Fibroblast of skin of back (primary cell): Measurements from ENCODE around the gene INKA1.
"Not testable (repeated sequence)": the region's sequence is repeated elsewhere in the genome, so short reads cannot be mapped to it uniquely, and the experiment has no call there.

Experiments
- DNase-seq: peaks from one replicate; pipeline ENCODE4 v3.0.0-alpha.2; 2013

Gene INKA1

DNA sequence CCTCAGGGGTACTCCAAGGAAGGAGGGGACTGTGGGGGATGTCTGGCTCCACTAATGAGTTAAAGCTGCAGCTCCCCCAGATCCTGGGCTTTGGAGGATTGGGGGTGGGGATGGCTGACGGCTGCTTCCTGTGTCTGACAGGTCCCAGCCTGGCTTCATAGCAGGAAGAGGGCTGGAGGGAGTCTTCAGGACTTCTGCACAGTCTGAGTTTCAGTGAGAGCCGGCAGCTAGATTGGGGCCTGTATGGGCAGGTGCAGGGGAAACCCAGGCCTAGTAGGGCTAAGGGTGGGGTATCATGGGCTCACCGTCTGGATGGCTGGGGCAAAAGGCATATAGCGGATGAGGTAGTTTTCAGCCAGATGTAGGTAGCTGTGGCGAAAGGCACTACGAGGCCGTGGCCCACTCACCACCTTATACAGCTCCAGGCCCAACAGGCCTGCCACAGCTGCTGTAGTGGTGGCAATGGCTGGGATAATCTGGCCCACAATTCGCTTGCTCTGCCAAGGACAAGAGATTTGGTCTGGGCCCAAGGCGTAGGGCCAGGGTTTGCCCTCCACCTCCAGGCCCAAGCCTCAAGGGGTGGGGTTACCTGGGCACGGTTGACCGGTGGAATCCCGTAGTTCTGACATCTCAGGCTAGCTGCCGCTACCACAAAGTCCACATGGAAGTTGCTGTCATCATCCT, 4.5 kb downstream of the INKA1 start:
- no peak for DNase-seq

DNA sequence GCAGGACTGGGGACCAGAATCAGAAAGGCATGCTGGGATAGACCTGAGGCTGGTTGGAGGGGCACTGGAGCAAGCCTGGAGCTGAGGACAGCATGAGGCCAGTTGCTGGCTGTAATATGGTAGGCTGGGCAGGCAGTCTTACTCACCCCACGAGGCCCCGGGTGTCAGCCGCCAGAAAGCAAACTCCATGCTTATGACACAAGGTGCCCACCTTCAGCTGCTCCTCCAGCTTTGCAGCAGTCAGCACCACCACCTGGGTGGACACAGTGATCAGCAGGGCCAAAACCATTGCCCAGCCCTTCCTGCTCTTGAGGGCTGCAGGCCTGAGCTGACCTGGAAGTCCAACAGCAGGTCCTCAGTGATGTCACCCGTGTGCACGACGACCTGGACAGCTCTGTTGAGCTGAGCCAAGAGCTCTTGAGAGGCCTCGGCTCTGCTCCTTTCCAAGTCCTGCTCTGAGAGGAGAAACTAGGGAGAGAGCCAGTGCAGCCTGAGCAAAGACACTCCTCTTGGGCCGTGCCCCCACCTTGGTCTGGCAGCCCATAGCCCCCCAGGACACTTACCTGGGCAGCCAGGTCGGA, 9.9 kb downstream of the INKA1 start:
- no peak for DNase-seq

DNA sequence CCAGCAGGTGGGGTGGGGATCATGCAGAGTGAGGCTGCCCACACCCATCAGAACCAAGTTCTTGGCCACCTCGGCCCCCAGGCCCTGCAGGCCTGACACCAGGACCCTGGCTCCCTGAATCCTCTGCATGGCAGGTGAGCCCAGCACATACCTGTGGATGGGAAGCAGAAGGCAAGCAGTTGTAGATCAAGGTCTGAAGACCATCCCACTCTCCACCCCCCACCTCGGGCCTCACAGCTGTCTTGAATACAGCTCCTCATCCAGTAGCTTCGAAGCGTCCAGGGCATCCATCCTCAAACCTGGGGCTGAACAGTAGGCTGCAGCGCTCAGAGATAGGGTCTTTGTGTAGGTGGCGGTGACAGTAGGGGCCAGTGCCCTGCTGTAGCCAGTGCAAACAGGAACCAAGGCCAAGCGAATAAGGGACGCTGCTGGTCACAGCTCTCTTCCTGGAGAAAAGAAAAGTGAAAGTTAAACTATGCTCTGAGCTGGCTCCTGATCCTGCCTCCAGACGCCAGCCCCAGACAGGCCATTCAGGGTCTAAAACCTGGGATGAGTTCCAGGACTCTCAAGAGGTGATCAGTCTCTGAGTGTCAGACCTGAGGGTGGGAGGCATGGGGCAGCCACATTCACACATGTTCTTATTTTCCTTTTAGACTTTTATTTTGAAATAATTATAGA, 10.6 kb downstream of the INKA1 start, which contains the start of gene UBA7:
Gene UBA7 (minus strand): TSS at position 457 of the 678 bp plus-strand sequence. CDS start 166 bp downstream, at position 291.
- peak; percentile 66 for DNase-seq

DNA sequence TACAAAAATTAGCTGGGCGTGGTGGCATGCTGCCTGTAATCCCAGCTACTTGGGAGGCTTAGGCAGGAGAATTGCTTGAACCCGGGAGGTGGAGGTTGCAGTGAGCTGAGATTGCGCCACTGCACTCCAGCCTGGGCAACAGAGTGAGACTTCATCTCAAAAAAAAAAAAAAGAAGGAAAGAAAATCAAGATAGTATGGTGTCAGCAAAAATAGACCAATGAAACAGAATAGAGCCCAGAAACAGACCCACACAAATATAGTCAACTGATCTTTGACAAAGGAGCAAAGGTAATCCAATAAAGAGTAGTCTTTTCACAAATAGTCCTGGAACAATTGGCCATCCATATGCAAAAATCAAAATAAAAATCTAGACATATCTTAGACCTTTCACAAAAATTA, 20.1 kb downstream of the INKA1 start:
- not testable (repeated sequence) for DNase-seq

DNA sequence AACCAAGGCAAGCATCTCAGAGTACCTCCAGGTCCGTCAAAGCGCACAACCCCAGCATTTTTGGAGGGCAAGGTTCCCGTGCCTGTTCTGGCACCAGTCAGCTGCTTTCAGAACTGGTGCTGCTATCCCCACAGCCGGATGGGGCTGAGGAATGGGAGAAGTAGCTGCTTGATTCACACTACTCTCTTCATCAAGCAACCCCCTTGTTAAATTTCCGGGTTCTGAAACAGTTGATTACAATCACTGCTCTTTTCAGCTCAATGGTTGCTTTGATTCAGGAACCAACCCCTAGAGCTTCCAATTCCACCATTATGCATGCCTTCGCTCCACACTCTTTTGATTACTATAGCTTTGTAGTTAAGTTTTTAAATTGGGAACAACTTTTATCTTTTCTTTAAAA, 23.0 kb downstream of the INKA1 start:
- DNase-seq = no peak

DNA sequence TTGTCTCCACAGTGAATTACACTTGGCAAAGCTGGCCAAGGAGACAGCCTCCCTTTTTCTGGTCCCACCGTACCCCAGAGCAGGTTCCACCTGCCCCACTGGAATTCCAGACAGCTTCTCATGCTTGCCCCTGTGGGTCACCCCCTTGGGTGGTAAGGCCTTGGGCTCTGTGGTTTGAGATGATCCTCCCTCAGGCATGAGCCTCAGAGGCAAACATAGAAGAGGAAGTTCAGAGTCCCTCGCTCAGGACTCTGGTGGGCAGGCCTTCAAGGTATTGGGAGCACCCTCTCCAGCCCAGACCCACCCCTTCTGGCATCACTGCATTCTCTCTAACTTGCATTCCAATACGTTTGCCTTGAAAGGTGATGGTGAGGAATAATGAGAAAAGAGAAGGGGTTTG, 28.3 kb downstream of the INKA1 start:
- DNase-seq = no peak

DNA sequence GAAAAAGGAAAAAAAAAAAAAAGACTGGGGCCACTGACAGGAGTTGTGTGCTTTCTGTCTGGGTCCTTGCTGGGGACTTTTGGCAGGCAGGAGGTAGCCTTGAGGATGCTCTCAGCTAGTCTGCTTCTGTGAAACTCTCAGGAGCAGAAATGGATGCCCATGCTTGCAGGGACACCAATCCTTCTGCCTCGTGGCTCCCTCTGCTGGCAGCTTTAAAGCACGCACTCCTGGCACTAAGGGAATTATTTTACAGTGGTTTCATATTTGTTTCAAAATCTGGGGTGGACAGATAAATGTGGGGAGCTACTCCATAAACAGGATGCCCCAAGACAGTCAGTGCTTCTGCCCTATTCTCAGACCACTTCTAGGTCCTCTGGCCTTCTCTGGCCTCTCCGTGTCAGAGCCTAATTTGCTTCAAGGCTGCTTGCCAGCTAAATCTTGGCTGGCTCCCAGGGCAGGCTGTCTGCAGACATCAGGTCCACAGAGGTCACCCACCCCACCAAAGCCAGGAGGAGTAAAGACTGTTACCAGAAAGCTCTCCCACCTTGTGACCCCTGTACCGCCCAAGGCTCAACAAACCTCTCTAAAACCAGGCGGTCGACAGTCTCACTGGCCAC, 36.2 kb downstream of the INKA1 start:
- peak; percentile 70 for DNase-seq

DNA sequence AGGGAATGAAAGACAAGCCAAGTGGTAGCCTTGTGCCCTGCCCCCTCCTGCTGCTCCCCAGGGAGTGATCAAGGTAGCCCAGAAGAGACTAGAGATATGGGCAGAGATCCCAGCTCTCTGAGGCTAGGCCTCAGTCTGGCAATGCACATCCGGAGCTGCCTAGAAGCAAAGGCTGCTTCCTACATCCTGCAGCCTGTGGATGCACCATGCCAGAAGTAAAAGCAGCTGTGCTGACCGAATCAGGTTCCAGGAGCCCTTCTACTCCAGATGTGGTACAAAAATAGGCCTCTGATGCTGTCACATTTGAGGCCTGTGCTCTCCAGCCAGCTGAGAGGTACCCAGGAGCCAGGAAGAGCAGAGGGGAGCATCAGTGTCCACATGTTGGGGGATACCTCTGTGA, 37.3 kb downstream of the INKA1 start:
- no peak for DNase-seq

DNA sequence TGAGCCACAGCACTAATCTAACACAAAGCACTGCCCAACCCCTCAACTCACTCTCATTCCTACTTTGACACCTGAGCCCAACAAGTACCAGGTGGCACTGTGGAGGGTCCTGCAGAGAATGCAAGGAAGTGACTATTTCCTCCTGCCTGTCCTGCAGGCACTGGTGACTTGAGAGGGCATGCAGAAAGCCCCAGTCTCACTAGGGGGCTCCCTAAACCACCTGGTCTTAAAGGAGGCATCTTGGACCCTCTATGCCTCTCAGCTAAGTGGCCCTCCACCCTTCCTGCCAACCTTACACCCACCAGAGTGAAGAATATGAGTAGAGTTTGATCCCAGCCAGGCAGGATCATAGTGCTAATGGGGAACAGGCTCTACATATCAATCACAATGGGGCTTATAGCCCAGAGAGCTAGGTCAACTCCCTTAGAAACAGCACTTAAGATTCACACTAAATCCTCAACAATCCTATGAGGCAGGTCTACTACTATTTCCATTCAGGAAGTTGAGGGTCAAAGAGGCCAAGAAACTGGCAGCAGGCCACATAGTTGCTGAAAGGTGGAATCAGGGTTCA, 38.1 kb downstream of the INKA1 start:
- peak; percentile 9 for DNase-seq

DNA sequence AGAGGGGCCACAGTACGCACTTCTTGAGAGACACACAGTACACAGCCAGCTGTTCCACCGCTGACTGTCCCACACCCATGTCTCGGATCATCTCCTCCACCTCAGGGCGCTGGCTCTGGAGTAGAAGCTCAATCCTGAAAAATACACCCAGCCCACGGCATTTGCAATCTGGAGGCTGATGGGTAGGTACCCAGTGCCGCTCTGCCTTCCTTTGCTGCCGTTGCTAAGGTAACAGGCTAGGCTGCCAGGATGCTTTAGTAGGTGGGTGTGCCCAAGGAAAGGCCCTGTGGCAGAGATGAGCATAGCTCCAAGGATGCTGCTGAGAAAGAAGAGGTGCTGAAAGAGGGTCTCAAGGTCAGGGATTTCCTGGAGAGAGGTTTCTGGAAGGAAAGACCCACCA, 38.7 kb downstream of the INKA1 start:
- no peak for DNase-seq

DNA sequence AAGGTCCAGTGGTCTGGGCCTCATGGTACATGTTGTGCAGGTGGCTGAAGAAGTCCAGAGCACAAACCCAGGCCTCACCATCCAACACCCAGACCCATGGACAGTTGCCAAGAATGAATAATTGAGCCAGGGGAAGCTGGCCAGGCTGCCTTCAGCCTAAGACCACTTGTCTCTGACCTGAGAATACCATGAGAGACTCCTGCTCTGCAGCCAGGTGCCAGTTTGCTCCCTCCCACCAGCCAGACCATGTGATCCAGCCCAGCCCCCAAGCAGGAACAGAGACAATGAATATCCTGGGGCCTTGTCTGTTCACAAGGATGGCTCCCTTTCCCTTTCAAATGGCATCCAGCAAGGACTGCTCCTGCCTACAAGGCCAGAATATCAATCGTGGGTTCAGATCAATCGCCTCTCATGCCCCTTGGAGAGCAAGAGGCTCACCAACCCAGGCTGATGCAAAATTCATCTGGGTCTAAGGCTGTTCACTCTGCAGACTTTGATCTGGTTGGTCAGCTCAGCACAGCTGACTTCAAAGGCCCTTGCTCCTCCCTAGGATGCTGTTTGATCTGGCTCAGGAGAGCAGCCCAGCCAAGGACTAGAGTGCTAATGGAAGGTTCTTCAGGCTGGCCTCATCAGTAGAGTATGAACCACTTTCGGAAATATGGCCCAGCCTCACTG, 39.9 kb downstream of the INKA1 start:
- no peak for DNase-seq

DNA sequence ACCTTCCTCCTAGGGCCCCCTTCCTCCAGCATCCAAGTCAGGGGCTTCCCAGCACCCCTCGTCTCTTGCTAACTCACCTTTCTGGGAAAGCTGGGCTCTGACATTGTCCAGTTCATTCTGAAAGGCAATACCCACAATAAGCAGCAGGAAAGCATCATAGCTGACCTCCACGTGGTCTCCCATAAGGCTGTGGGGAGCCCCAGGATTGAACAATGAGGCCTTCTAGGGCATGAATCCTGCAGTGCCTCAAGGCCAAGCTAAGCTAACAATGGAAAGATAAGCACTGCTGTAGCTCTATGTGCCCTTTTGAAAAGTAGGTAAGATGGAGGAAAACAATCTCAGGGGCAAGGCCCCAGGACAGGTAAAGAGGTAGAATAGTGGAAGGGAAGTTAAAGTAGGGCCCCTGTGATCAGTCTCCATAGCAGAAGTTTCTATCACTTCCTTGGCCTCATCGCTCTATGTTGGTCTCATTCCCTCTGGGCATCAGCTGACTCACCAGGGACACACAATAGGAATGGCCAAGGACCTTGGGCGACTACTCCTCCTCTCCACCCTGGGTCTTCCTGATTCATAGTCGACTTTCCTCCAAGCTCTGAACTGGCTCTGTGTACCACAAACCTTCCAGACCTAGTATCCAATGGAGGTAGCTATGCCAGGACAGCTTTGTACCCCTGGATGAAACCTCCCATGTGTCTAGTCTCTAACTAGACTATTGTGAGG, 41.6 kb downstream of the INKA1 start:
- DNase-seq = no peak

DNA sequence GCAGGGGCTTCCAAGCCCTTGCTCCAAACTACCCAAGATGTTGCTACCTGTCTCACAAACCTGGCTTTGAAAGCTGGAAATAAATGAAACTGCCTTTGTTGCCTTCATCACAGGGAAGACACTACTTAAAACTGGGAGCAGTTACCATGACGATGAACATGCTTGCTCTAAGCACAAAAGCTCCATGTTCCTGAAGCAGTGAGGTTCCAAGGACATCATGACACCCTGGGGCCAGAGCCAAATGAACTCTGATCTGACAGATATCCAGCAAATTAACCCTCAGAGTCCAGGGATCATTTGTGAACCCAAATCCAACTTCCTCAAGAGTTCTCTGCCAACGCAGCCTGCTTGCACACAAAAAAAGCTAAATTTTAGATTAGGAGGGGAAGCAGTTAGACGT, 42.6 kb downstream of the INKA1 start:
- DNase-seq = no peak
